ENCODE data around the gene ADSL.

Gene ADSL

GRCh38 chr22:40346185-40347118, at the start of gene ADSL:
Gene ADSL, plus strand, starts transcription at chr22:40346500. Its CDS starts 59 bp downstream, at chr22:40346559.
- peak within 1 kb of the TSS; percentile 90 for H3K4me3 ChIP-seq (ENCODE audit: low read length)
- DNase-seq (ENCODE audit: low read depth) = peak; percentile 88
- TF ChIP-seq, protein P1, sequence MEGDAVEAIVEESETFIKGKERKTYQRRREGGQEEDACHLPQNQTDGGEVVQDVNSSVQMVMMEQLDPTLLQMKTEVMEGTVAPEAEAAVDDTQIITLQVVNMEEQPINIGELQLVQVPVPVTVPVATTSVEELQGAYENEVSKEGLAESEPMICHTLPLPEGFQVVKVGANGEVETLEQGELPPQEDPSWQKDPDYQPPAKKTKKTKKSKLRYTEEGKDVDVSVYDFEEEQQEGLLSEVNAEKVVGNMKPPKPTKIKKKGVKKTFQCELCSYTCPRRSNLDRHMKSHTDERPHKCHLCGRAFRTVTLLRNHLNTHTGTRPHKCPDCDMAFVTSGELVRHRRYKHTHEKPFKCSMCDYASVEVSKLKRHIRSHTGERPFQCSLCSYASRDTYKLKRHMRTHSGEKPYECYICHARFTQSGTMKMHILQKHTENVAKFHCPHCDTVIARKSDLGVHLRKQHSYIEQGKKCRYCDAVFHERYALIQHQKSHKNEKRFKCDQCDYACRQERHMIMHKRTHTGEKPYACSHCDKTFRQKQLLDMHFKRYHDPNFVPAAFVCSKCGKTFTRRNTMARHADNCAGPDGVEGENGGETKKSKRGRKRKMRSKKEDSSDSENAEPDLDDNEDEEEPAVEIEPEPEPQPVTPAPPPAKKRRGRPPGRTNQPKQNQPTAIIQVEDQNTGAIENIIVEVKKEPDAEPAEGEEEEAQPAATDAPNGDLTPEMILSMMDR (IDR thresholded peaks at IDR 0.05; ENCODE audit: insufficient read depth, low read depth, low read length, missing control alignments) = no peak

DNA sequence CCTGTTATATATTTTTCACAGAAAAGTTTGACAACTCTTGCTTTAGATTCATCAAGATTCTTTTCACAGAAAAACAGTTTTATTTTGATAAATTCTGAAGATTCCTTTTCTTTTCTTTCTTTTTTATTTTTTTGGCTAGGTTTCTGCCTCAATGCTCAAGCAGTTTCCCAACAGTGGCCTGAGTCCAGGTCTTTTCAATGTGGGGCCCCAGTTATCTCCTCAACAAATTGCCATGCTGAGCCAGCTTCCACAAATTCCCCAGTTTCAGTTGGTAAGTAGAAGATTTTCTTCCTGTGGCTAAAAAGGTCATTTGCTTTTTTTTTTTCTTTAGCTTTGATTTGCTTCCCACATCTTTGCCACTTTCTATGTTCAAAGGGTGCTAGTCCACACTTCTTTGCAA, 46.0 kb upstream of the ADSL start:
- H3K4me3 ChIP-seq (ENCODE audit: low read length) = no peak overlapping the region
- TF ChIP-seq, protein P1 (IDR thresholded peaks at IDR 0.05; ENCODE audit: insufficient read depth, low read depth, low read length, missing control alignments) = no peak
- DNase-seq (ENCODE audit: low read depth) = no peak

- TF ChIP-seq, protein P1 (IDR thresholded peaks at IDR 0.05; ENCODE audit: insufficient read depth, low read depth, low read length, missing control alignments) = no peak
- no peak overlapping the region for H3K4me3 ChIP-seq (ENCODE audit: low read length)
- DNase-seq (ENCODE audit: low read depth) = no peak
Measured at GRCh38 chr22:40300884-40301672, 45.2 kb upstream of the ADSL start.

DNA sequence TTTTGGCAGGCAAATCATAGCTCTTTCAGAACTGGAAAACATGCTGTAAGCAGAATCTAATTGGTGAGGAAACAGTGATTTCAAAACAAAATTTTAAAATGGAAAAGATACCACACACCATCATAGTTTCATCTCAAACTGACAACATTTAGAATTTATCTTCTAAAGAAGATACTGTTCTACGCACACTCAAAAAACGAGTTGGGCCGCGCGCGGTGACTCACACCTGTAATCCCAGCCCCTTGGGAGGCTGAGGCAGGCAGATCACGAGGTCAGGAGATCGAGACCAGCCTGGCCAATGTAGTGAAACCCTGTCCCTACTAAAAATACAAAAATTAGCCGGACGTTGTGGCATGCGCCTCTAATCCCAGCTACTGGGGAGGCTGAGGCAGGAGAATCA, 44.2 kb upstream of the ADSL start:
- TF ChIP-seq, protein P1 (IDR thresholded peaks at IDR 0.05; ENCODE audit: insufficient read depth, low read depth, low read length, missing control alignments) = no peak
- DNase-seq (ENCODE audit: low read depth) = no peak
- no peak overlapping the region for H3K4me3 ChIP-seq (ENCODE audit: low read length)

GRCh38 chr22:40305625-40306024, 40.7 kb upstream of the ADSL start:
- TF ChIP-seq, protein P1 (IDR thresholded peaks at IDR 0.05; ENCODE audit: insufficient read depth, low read depth, low read length, missing control alignments) = no peak

GRCh38 chr22:40308999-40309573, 37.2 kb upstream of the ADSL start:
- DNase-seq (ENCODE audit: low read depth) = no peak
- H3K4me3 ChIP-seq (ENCODE audit: low read length) = no peak overlapping the region
- TF ChIP-seq, protein P1 (IDR thresholded peaks at IDR 0.05; ENCODE audit: insufficient read depth, low read depth, low read length, missing control alignments) = no peak

More at GRCh38 chr22:40305625-40306024, 40.7 kb upstream of the ADSL start:
- DNase-seq (ENCODE audit: low read depth) = no peak
- H3K4me3 ChIP-seq (ENCODE audit: low read length) = no peak overlapping the region

Data from epithelial cell of esophagus (primary cell).